C4-2B (cell line): ENCODE data around the gene APBB3.

Source experiments
- ZFX ChIP-seq: fragments of 450-650 bp; IDR thresholded peaks from 2 replicates; pipeline ENCODE4 v1.6.1; 2017
- TF ChIP-seq, protein P1 (sequence below): fragments of 450-650 bp; conservative IDR thresholded peaks from 2 replicates; pipeline ENCODE4 v1.5.1; 2017; ENCODE audit warnings: mild to moderate bottlenecking

GRCh38 chr5:140608722-140609121 lies 44.3 kb upstream of the APBB3 start:
- TF ChIP-seq, protein P1, sequence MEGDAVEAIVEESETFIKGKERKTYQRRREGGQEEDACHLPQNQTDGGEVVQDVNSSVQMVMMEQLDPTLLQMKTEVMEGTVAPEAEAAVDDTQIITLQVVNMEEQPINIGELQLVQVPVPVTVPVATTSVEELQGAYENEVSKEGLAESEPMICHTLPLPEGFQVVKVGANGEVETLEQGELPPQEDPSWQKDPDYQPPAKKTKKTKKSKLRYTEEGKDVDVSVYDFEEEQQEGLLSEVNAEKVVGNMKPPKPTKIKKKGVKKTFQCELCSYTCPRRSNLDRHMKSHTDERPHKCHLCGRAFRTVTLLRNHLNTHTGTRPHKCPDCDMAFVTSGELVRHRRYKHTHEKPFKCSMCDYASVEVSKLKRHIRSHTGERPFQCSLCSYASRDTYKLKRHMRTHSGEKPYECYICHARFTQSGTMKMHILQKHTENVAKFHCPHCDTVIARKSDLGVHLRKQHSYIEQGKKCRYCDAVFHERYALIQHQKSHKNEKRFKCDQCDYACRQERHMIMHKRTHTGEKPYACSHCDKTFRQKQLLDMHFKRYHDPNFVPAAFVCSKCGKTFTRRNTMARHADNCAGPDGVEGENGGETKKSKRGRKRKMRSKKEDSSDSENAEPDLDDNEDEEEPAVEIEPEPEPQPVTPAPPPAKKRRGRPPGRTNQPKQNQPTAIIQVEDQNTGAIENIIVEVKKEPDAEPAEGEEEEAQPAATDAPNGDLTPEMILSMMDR = no peak
- TF ChIP-seq ZFX = no peak
